ENCODE results near the gene DLG2.

The DLG2 gene

GRCh38 chr11:84612645-84613044 lies 1014.5 kb downstream of the DLG2 start:
- Histone ChIP-seq H3K36me3 (ENCODE audit: insufficient read depth, low read length) (no peaks in the 10 kb centered on the region), H3K9me3 (replicated peaks; ENCODE audit: low read length) (no peaks in the 10 kb centered on the region), H3K4me1 (ENCODE audit: control insufficient read depth, insufficient read depth, low read length) (no peaks in the 10 kb centered on the region), H3K9ac (ENCODE audit: low read depth, low read length) (no peak overlapping the region), H3K4me3 (ENCODE audit: low read length) (no peak overlapping the region), H3K27me3 (ENCODE audit: control insufficient read depth, insufficient read depth, low read length) (no peaks in the 10 kb centered on the region), H3K4me2 (ENCODE audit: low read length) (no peak overlapping the region)

- Histone ChIP-seq H3K9ac (ENCODE audit: low read depth, low read length) (no peak overlapping the region), H3K4me2 (ENCODE audit: low read length) (no peak overlapping the region), H3K4me1 (ENCODE audit: control insufficient read depth, insufficient read depth, low read length) (no peaks in the 10 kb centered on the region), H3K9me3 (replicated peaks; ENCODE audit: low read length) (no peaks in the 10 kb centered on the region), H3K4me3 (ENCODE audit: low read length) (no peak overlapping the region), H3K27me3 (ENCODE audit: control insufficient read depth, insufficient read depth, low read length) (no peaks in the 10 kb centered on the region), H3K36me3 (ENCODE audit: insufficient read depth, low read length) (no peaks in the 10 kb centered on the region)
These were observed 1018.3 kb downstream of the DLG2 start for GRCh38 chr11:84608837-84609196.

GRCh38 chr11:84607975-84608836 lies 1018.9 kb downstream of the DLG2 start:
- Histone ChIP-seq H3K9ac (ENCODE audit: low read depth, low read length) (no peak overlapping the region), H3K4me2 (ENCODE audit: low read length) (no peak overlapping the region), H3K27me3 (ENCODE audit: control insufficient read depth, insufficient read depth, low read length) (no peaks in the 10 kb centered on the region), H3K9me3 (replicated peaks; ENCODE audit: low read length) (no peaks in the 10 kb centered on the region), H3K36me3 (ENCODE audit: insufficient read depth, low read length) (no peaks in the 10 kb centered on the region), H3K4me1 (ENCODE audit: control insufficient read depth, insufficient read depth, low read length) (no peaks in the 10 kb centered on the region), H3K4me3 (ENCODE audit: low read length) (no peak overlapping the region)

- Histone ChIP-seq H3K4me3 (ENCODE audit: low read length) (no peak overlapping the region), H3K4me2 (ENCODE audit: low read length) (no peak overlapping the region), H3K9me3 (replicated peaks; ENCODE audit: low read length) (no peaks in the 10 kb centered on the region), H3K27me3 (ENCODE audit: control insufficient read depth, insufficient read depth, low read length) (no peaks in the 10 kb centered on the region), H3K9ac (ENCODE audit: low read depth, low read length) (no peak overlapping the region), H3K4me1 (ENCODE audit: control insufficient read depth, insufficient read depth, low read length) (no peaks in the 10 kb centered on the region), H3K36me3 (ENCODE audit: insufficient read depth, low read length) (no peaks in the 10 kb centered on the region)
These were observed 1032.5 kb downstream of the DLG2 start for GRCh38 chr11:84594602-84595001.

- no peaks in the 10 kb centered on the region for H3K4me1 ChIP-seq (ENCODE audit: control insufficient read depth, insufficient read depth, low read length)
- no peaks in the 10 kb centered on the region for H3K27me3 ChIP-seq (ENCODE audit: control insufficient read depth, insufficient read depth, low read length)
- no peak overlapping the region for H3K4me2 ChIP-seq (ENCODE audit: low read length)
- H3K36me3 ChIP-seq (ENCODE audit: insufficient read depth, low read length): no peaks in the 10 kb centered on the region
- H3K9me3 ChIP-seq (replicated peaks; ENCODE audit: low read length): no peaks in the 10 kb centered on the region
- H3K9ac ChIP-seq (ENCODE audit: low read depth, low read length): no peak overlapping the region
- no peak overlapping the region for H3K4me3 ChIP-seq (ENCODE audit: low read length)
These were observed 1037.0 kb downstream of the DLG2 start for GRCh38 chr11:84590106-84590505.

GRCh38 chr11:84588131-84588829 lies 1038.9 kb downstream of the DLG2 start:
- no peaks in the 10 kb centered on the region for H3K36me3 ChIP-seq (ENCODE audit: insufficient read depth, low read length)
- no peak overlapping the region for H3K4me3 ChIP-seq (ENCODE audit: low read length)
- no peaks in the 10 kb centered on the region for H3K27me3 ChIP-seq (ENCODE audit: control insufficient read depth, insufficient read depth, low read length)
- no peak overlapping the region for H3K4me2 ChIP-seq (ENCODE audit: low read length)
- no peak overlapping the region for H3K9ac ChIP-seq (ENCODE audit: low read depth, low read length)
- H3K9me3 ChIP-seq (replicated peaks; ENCODE audit: low read length): no peaks in the 10 kb centered on the region
- H3K4me1 ChIP-seq (ENCODE audit: control insufficient read depth, insufficient read depth, low read length): no peaks in the 10 kb centered on the region

- H3K9ac ChIP-seq (ENCODE audit: low read depth, low read length): no peak overlapping the region
- H3K9me3 ChIP-seq (replicated peaks; ENCODE audit: low read length): no peaks in the 10 kb centered on the region
- peaks cover 2% of the 10 kb centered on the region for H3K27me3 ChIP-seq (ENCODE audit: control insufficient read depth, insufficient read depth, low read length)
- no peak overlapping the region for H3K4me2 ChIP-seq (ENCODE audit: low read length)
- no peak overlapping the region for H3K4me3 ChIP-seq (ENCODE audit: low read length)
- H3K4me1 ChIP-seq (ENCODE audit: control insufficient read depth, insufficient read depth, low read length): no peaks in the 10 kb centered on the region
- no peaks in the 10 kb centered on the region for H3K36me3 ChIP-seq (ENCODE audit: insufficient read depth, low read length)
These were observed 1044.0 kb downstream of the DLG2 start for GRCh38 chr11:84583106-84583505.

- no peaks in the 10 kb centered on the region for H3K4me1 ChIP-seq (ENCODE audit: control insufficient read depth, insufficient read depth, low read length)
These were observed 1046.1 kb downstream of the DLG2 start for GRCh38 chr11:84581083-84581482.

GRCh38 chr11:84580428-84580827 lies 1046.7 kb downstream of the DLG2 start:
- no peaks in the 10 kb centered on the region for H3K4me1 ChIP-seq (ENCODE audit: control insufficient read depth, insufficient read depth, low read length)
- H3K4me3 ChIP-seq (ENCODE audit: low read length): no peak overlapping the region
- no peak overlapping the region for H3K4me2 ChIP-seq (ENCODE audit: low read length)
- H3K36me3 ChIP-seq (ENCODE audit: insufficient read depth, low read length): no peaks in the 10 kb centered on the region
- H3K9me3 ChIP-seq (replicated peaks; ENCODE audit: low read length): no peaks in the 10 kb centered on the region
- no peak overlapping the region for H3K9ac ChIP-seq (ENCODE audit: low read depth, low read length)
- H3K27me3 ChIP-seq (ENCODE audit: control insufficient read depth, insufficient read depth, low read length): peaks cover 2% of the 10 kb centered on the region

More at GRCh38 chr11:84581083-84581482, 1046.1 kb downstream of the DLG2 start:
- no peaks in the 10 kb centered on the region for H3K36me3 ChIP-seq (ENCODE audit: insufficient read depth, low read length)
- no peaks in the 10 kb centered on the region for H3K9me3 ChIP-seq (replicated peaks; ENCODE audit: low read length)
- peaks cover 2% of the 10 kb centered on the region for H3K27me3 ChIP-seq (ENCODE audit: control insufficient read depth, insufficient read depth, low read length)
- no peak overlapping the region for H3K9ac ChIP-seq (ENCODE audit: low read depth, low read length)
- H3K4me3 ChIP-seq (ENCODE audit: low read length): no peak overlapping the region
- H3K4me2 ChIP-seq (ENCODE audit: low read length): no peak overlapping the region

GRCh38 chr11:84573868-84574267 lies 1053.3 kb downstream of the DLG2 start:
- no peaks in the 10 kb centered on the region for H3K9me3 ChIP-seq (replicated peaks; ENCODE audit: low read length)
- no peak overlapping the region for H3K4me3 ChIP-seq (ENCODE audit: low read length)
- no peaks in the 10 kb centered on the region for H3K36me3 ChIP-seq (ENCODE audit: insufficient read depth, low read length)
- no peaks in the 10 kb centered on the region for H3K4me1 ChIP-seq (ENCODE audit: control insufficient read depth, insufficient read depth, low read length)
- H3K4me2 ChIP-seq (ENCODE audit: low read length): no peak overlapping the region
- no peaks in the 10 kb centered on the region for H3K27me3 ChIP-seq (ENCODE audit: control insufficient read depth, insufficient read depth, low read length)
- H3K9ac ChIP-seq (ENCODE audit: low read depth, low read length): no peak overlapping the region

- H3K36me3 ChIP-seq (ENCODE audit: insufficient read depth, low read length): no peaks in the 10 kb centered on the region
- H3K4me1 ChIP-seq (ENCODE audit: control insufficient read depth, insufficient read depth, low read length): no peaks in the 10 kb centered on the region
- no peak overlapping the region for H3K9ac ChIP-seq (ENCODE audit: low read depth, low read length)
- peaks cover 4% of the 10 kb centered on the region for H3K27me3 ChIP-seq (ENCODE audit: control insufficient read depth, insufficient read depth, low read length)
- H3K4me3 ChIP-seq (ENCODE audit: low read length): no peak overlapping the region
- H3K9me3 ChIP-seq (replicated peaks; ENCODE audit: low read length): no peaks in the 10 kb centered on the region
- no peak overlapping the region for H3K4me2 ChIP-seq (ENCODE audit: low read length)
These were observed 1060.5 kb downstream of the DLG2 start for GRCh38 chr11:84566671-84567070.

GRCh38 chr11:84564867-84565184 lies 1062.3 kb downstream of the DLG2 start:
- H3K9me3 ChIP-seq (replicated peaks; ENCODE audit: low read length): no peaks in the 10 kb centered on the region

More at GRCh38 chr11:84564867-84565184, 1062.3 kb downstream of the DLG2 start:
- no peak overlapping the region for H3K4me2 ChIP-seq (ENCODE audit: low read length)
- no peaks in the 10 kb centered on the region for H3K36me3 ChIP-seq (ENCODE audit: insufficient read depth, low read length)
- H3K4me3 ChIP-seq (ENCODE audit: low read length): no peak overlapping the region
- no peak overlapping the region for H3K9ac ChIP-seq (ENCODE audit: low read depth, low read length)
- no peaks in the 10 kb centered on the region for H3K4me1 ChIP-seq (ENCODE audit: control insufficient read depth, insufficient read depth, low read length)
- peaks cover 15% of the 10 kb centered on the region for H3K27me3 ChIP-seq (ENCODE audit: control insufficient read depth, insufficient read depth, low read length)

Measured in skeletal muscle satellite cell (primary cell).